ENCODE measurements around the gene AP3B1. TPM values are rescaled to one million over a fixed set of nuclear protein-coding genes. Genes with fewer than 3 reads are reported as not detected.

The AP3B1 gene
- polyA plus RNA-seq, 3 donors, result 20.3 to 39.8 (median 24.9) TPM

- Histone ChIP-seq H2AFZ (ENCODE audit: insufficient read depth, low read depth, low read length, poor library complexity, severe bottlenecking) (no peak overlapping the region), H3K79me2 (ENCODE audit: insufficient read depth, low read length) (no peaks in the 10 kb centered on the region), H3K27ac (ENCODE audit: low read depth in 1 of 2, low read length in 2 of 2) (no peak overlapping the region), H3K9ac (ENCODE audit: insufficient read depth, low read length, poor library complexity, severe bottlenecking) (no peak overlapping the region), H3K27me3 (ENCODE audit: control insufficient read depth in 2 of 2, insufficient read depth in 2 of 2, low read length in 2 of 2) (no peaks in the 10 kb centered on the region), H3K4me2 (replicated peaks; ENCODE audit: extremely low read depth, low read length, poor library complexity, severe bottlenecking) (no peak overlapping the region), H3K36me3 (replicated peaks in 1 of 2; ENCODE audit: control insufficient read depth in 1 of 2, insufficient read depth in 2 of 2, low read length in 2 of 2) (peaks cover 4 to 27% of the 10 kb centered on the region in 2 donors), H3K4me3 (replicated peaks in 1 of 3; ENCODE audit: low read depth in 2 of 3, low read length in 3 of 3) (no peak overlapping the region), H3K4me1 (ENCODE audit: control insufficient read depth in 1 of 2, insufficient read depth in 2 of 2, low read length in 2 of 2) (no peaks in the 10 kb centered on the region), H3K9me3 (replicated peaks in 1 of 2; ENCODE audit: control insufficient read depth in 1 of 2, insufficient read depth in 1 of 2, low read length in 2 of 2) (peaks cover 0 to 1% of the 10 kb centered on the region in 2 donors), H4K20me1 (ENCODE audit: insufficient read depth, low read length) (peaks cover 6% of the 10 kb centered on the region)
- intact Hi-C loops (cut with micrococcal nuclease), result no loop called here
- H3K4me3 Mint-ChIP-seq, result no peak overlapping the region
- DNase-seq, result no peak
- peaks cover 2 to 5% (median 5%) of the 10 kb centered on the region in 7 donors for H3K9me3 Mint-ChIP-seq
- peaks cover 7% of the 10 kb centered on the region for H3K4me1 Mint-ChIP-seq
- WGBS (ENCODE audit: insufficient coverage), result 100% methylated on average over 2 of the region's 4 CpGs
- no peak overlapping the region for H3K27ac Mint-ChIP-seq
- no peaks in the 10 kb centered on the region for H3K27me3 Mint-ChIP-seq (ENCODE audit: low read depth in 3 of 3)
- TF ChIP-seq, protein P1, sequence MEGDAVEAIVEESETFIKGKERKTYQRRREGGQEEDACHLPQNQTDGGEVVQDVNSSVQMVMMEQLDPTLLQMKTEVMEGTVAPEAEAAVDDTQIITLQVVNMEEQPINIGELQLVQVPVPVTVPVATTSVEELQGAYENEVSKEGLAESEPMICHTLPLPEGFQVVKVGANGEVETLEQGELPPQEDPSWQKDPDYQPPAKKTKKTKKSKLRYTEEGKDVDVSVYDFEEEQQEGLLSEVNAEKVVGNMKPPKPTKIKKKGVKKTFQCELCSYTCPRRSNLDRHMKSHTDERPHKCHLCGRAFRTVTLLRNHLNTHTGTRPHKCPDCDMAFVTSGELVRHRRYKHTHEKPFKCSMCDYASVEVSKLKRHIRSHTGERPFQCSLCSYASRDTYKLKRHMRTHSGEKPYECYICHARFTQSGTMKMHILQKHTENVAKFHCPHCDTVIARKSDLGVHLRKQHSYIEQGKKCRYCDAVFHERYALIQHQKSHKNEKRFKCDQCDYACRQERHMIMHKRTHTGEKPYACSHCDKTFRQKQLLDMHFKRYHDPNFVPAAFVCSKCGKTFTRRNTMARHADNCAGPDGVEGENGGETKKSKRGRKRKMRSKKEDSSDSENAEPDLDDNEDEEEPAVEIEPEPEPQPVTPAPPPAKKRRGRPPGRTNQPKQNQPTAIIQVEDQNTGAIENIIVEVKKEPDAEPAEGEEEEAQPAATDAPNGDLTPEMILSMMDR (IDR thresholded peaks at IDR 0.05), result no peak
- H3K36me3 Mint-ChIP-seq, result peaks cover 21 to 44% of the 10 kb centered on the region in 2 donors
These were observed 231.9 kb downstream of the AP3B1 start for GRCh38 chr5:78062645-78063044.

DNA sequence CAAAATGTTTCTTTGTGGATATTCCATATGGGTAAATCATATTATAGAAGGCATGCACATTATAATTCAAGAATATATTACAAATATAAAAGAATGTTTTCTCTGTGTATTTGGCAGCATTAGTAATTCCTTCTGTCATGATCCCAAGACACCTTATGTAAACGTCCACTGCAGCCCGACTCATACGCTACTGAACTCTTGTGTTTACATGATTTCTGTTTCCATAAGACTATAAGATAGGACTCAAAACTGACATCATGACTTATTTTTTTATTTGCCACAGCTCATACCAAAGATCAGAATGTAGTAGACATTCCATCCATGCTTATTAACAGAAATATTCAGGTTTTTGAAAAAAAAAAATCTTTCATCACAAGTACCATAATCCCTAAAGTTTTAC is 234.1 kb downstream of the AP3B1 start:
- H4K20me1 ChIP-seq (ENCODE audit: insufficient read depth, low read length), result no peaks in the 10 kb centered on the region
- DNase-seq, result no peak
- no peaks in the 10 kb centered on the region for H3K27me3 ChIP-seq (ENCODE audit: control insufficient read depth in 2 of 2, insufficient read depth in 2 of 2, low read length in 2 of 2)
- no CpG with 5 or more reads among the region's 3 CpGs for WGBS (ENCODE audit: insufficient coverage)
- H3K27ac ChIP-seq (ENCODE audit: low read depth in 1 of 2, low read length in 2 of 2), result no peak overlapping the region
- no peaks in the 10 kb centered on the region for H3K9me3 Mint-ChIP-seq
- peaks cover 19 to 28% of the 10 kb centered on the region in 2 donors for H3K36me3 Mint-ChIP-seq
- H3K27me3 Mint-ChIP-seq (ENCODE audit: low read depth in 3 of 3), result peaks cover 0 to 2% (median 0%) of the 10 kb centered on the region in 3 donors
- H3K4me1 ChIP-seq (ENCODE audit: control insufficient read depth in 1 of 2, insufficient read depth in 2 of 2, low read length in 2 of 2), result no peaks in the 10 kb centered on the region
- H3K9ac ChIP-seq (ENCODE audit: insufficient read depth, low read length, poor library complexity, severe bottlenecking), result no peak overlapping the region
- no peak overlapping the region for H3K4me3 ChIP-seq (replicated peaks in 1 of 3; ENCODE audit: low read depth in 2 of 3, low read length in 3 of 3)
- intact Hi-C loops (cut with micrococcal nuclease), result no loop called here
- peaks cover 4% of the 10 kb centered on the region for H3K4me1 Mint-ChIP-seq
- TF ChIP-seq, protein P1 (IDR thresholded peaks at IDR 0.05), result no peak
- H3K4me3 Mint-ChIP-seq, result no peak overlapping the region
- no peak overlapping the region for H2AFZ ChIP-seq (ENCODE audit: insufficient read depth, low read depth, low read length, poor library complexity, severe bottlenecking)
- peaks cover 0 to 20% of the 10 kb centered on the region in 2 donors for H3K36me3 ChIP-seq (replicated peaks in 1 of 2; ENCODE audit: control insufficient read depth in 1 of 2, insufficient read depth in 2 of 2, low read length in 2 of 2)
- H3K79me2 ChIP-seq (ENCODE audit: insufficient read depth, low read length), result no peaks in the 10 kb centered on the region
- no peak overlapping the region for H3K4me2 ChIP-seq (replicated peaks; ENCODE audit: extremely low read depth, low read length, poor library complexity, severe bottlenecking)
- H3K9me3 ChIP-seq (replicated peaks in 1 of 2; ENCODE audit: control insufficient read depth in 1 of 2, insufficient read depth in 1 of 2, low read length in 2 of 2), result no peaks in the 10 kb centered on the region
- H3K27ac Mint-ChIP-seq, result no peak overlapping the region
